ENCODE measurements around the gene ZRANB2. TPM values are rescaled to one million over a fixed set of nuclear protein-coding genes. Genes with fewer than 3 reads are reported as not detected.

ZRANB2 gene
- total and polyA plus RNA-seq, 9 of the 15 experiments (the other 6 are each of a cell fraction or from before 2014, with no cell fraction given), result 80.8 to 264 (median 157) TPM

GRCh38 chr1:71027991-71028390 lies 52.8 kb downstream of the ZRANB2 start:
- POLR2A ChIA-PET, result no interaction called here
- BruUV-seq (replicated peaks), result no TSS peak
- intact Hi-C loops (cut with micrococcal nuclease), result no loop called here
- ATAC-seq, result no peak
- no peak overlapping the region for H3K27ac ChIP-seq (ENCODE audit: extremely low read depth, low read depth, low read length)
- no peaks in the 10 kb centered on the region for H3K9me3 ChIP-seq (replicated peaks; ENCODE audit: control insufficient read depth, insufficient read depth, low read depth, low read length)
- no peak overlapping the region for H3K9ac ChIP-seq (ENCODE audit: insufficient read depth in 1 of 2, low read depth in 2 of 2, low read length in 2 of 2)
- FAIRE-seq, result no peak
- CTCF ChIA-PET (ENCODE audit: low intra/inter-chr PET ratio), result no interaction called here
- no peaks in the 10 kb centered on the region for H3K27me3 ChIP-seq (ENCODE audit: control insufficient read depth in 2 of 2, insufficient read depth in 2 of 2, low read length in 2 of 2)
- DNase-seq (ENCODE audit: extremely low read depth in 1 of 4, low spot score in 3 of 4), result no peak
- no peaks in the 10 kb centered on the region for H3K9me1 ChIP-seq (ENCODE audit: control insufficient read depth, insufficient read depth, low read length)
- H3K4me3 ChIP-seq, result no peak overlapping the region
- H4K20me1 ChIP-seq (replicated peaks; ENCODE audit: control insufficient read depth, insufficient read depth, low read length), result no peaks in the 10 kb centered on the region
- in situ Hi-C loops (cut with MboI), result no loop called here
- peaks cover 18% of the 10 kb centered on the region; the same call in 2 of the 3 replicates for H3K36me3 ChIP-seq (ENCODE audit: control insufficient read depth, insufficient read depth, low read length)
- H3K4me2 ChIP-seq (ENCODE audit: insufficient read depth, low read length), result no peak overlapping the region
- no peak overlapping the region for H2AFZ ChIP-seq (ENCODE audit: low read depth, low read length)
- H3K4me1 ChIP-seq (replicated peaks in 1 of 2; ENCODE audit: control insufficient read depth in 2 of 2, insufficient read depth in 2 of 2, low read length in 2 of 2), result no peaks in the 10 kb centered on the region; a peak in 1 of 5 replicates
- TF ChIP-seq TFE3 (CRISPR knock-in tag; IDR thresholded peaks at IDR 0.05) (peak; percentile 50; the same call in 1 of the 2 replicates), HNRNPH1 (optimal IDR thresholded peaks at IDR 0.05; ENCODE audit: low read depth, low read length) (no peak)
- H3K79me2 ChIP-seq (ENCODE audit: control insufficient read depth, insufficient read depth, low read length), result peaks cover 46% of the 10 kb centered on the region
- WGBS (ENCODE audit: insufficient coverage, low coverage, missing lambda C conversion rate), result 91% methylated on average over 7 of the region's 7 CpGs

GRCh38 chr1:71026093-71026492 lies 54.7 kb downstream of the ZRANB2 start:
- no peak overlapping the region for H3K4me2 ChIP-seq (ENCODE audit: insufficient read depth, low read length)
- TF ChIP-seq UBTF (IDR thresholded peaks at IDR 0.05; ENCODE audit: borderline replicate concordance in 1 of 2, low read depth in 2 of 2, low read length in 2 of 2) (no peak), NCOA4 (IDR thresholded peaks at IDR 0.05; ENCODE audit: partially characterized antibody) (no peak), CBX8 (IDR thresholded peaks at IDR 0.05; ENCODE audit: borderline replicate concordance, extremely low read depth, low read depth, low read length, poor library complexity, severe bottlenecking) (no peak), RBM14 (IDR thresholded peaks at IDR 0.05; ENCODE audit: borderline replicate concordance, insufficient read depth, low read depth, low read length) (no peak), ZNF274 (IDR thresholded peaks at IDR 0.05; ENCODE audit: borderline replicate concordance, low read depth, low read length) (no peak), RBM39 (optimal IDR thresholded peaks at IDR 0.05; ENCODE audit: low read depth, low read length) (no peak), ZNF277 (CRISPR knock-in tag; IDR thresholded peaks at IDR 0.05; ENCODE audit: borderline replicate concordance) (no peak)
- H3K9me3 ChIP-seq (replicated peaks; ENCODE audit: control insufficient read depth, insufficient read depth, low read depth, low read length), result no peaks in the 10 kb centered on the region
- no peak for DNase-seq (ENCODE audit: extremely low read depth in 1 of 4, low spot score in 3 of 4)
- ChIA-PET CTCF (ENCODE audit: low intra/inter-chr PET ratio) (no interaction called here), POLR2A (interaction anchor here (1.6 kb wide), 1 partner anchor 8 kb away, joined by 5 read pairs; no protein-coding TSS in a partner anchor)
- H3K79me2 ChIP-seq (ENCODE audit: control insufficient read depth, insufficient read depth, low read length), result peaks cover 55% of the 10 kb centered on the region
- no peaks in the 10 kb centered on the region for H3K27me3 ChIP-seq (ENCODE audit: control insufficient read depth in 2 of 2, insufficient read depth in 2 of 2, low read length in 2 of 2)
- peak; percentile 40 for FAIRE-seq
- H4K20me1 ChIP-seq (replicated peaks; ENCODE audit: control insufficient read depth, insufficient read depth, low read length), result no peaks in the 10 kb centered on the region
- H3K27ac ChIP-seq (ENCODE audit: extremely low read depth, low read depth, low read length), result no peak overlapping the region
- no peaks in the 10 kb centered on the region; a peak in 1 of 5 replicates for H3K4me1 ChIP-seq (replicated peaks in 1 of 2; ENCODE audit: control insufficient read depth in 2 of 2, insufficient read depth in 2 of 2, low read length in 2 of 2)
- BruUV-seq (replicated peaks), result no TSS peak
- no peaks in the 10 kb centered on the region for H3K9me1 ChIP-seq (ENCODE audit: control insufficient read depth, insufficient read depth, low read length)
- WGBS (ENCODE audit: insufficient coverage, low coverage, missing lambda C conversion rate), result 87% methylated on average over 4 of the region's 4 CpGs
- no peak overlapping the region for H3K9ac ChIP-seq (ENCODE audit: insufficient read depth in 1 of 2, low read depth in 2 of 2, low read length in 2 of 2)
- intact Hi-C loops (cut with micrococcal nuclease) (no loop called here), in situ Hi-C loops (cut with MboI) (no loop called here)
- no peak for ATAC-seq
- H3K36me3 ChIP-seq (ENCODE audit: control insufficient read depth, insufficient read depth, low read length), result peaks cover 14% of the 10 kb centered on the region; the same call in 2 of the 3 replicates
- no peak overlapping the region for H2AFZ ChIP-seq (ENCODE audit: low read depth, low read length)
- no peak overlapping the region for H3K4me3 ChIP-seq

All from K562 (cell line).